ENCODE results near the gene FBXO27. TPM values are rescaled to one million over a fixed set of nuclear protein-coding genes. Genes with fewer than 3 reads are reported as not detected.
A peak's percentile ranks its signal among the peaks of the same experiment; 100 is the strongest.

The FBXO27 gene
- total RNA-seq, 1 experiment from 2014 or later = 0.45 TPM

DNA sequence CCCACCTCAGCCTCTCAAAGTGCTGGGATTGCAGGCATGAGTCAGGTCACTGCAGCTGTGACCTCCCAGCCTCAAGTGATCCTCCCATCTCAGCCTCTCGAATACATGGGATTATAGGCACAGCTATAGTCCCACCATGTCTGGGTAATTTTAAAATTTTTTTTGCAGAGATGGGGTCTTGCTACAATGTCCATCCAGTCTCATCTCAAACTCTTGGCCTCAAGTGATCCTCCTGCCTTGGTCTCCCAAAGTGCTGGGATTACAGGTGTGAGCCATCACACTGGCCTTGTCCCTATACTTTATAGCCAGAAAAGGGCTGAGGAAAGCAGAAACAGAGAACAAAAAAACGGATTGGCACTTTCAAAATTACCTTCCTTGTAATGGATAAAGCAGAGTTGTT lies 4.8 kb upstream of the FBXO27 start:
- intact Hi-C loops (cut with micrococcal nuclease; ENCODE audit: unreplicated experiment) = no loop called here
- Histone ChIP-seq H3K4me3 (ENCODE audit: low read depth, low read length, poor library complexity, severe bottlenecking) (no peak overlapping the region), H3K27ac (ENCODE audit: low read depth, low read length, poor library complexity, severe bottlenecking) (no peak overlapping the region), H3K4me1 (ENCODE audit: insufficient read depth, low read length, poor library complexity, severe bottlenecking) (peaks cover 16% of the 10 kb centered on the region), H3K36me3 (ENCODE audit: insufficient read depth, low read length, poor library complexity, severe bottlenecking) (no peaks in the 10 kb centered on the region), H3K27me3 (replicated peaks; ENCODE audit: insufficient read depth, low read depth, low read length, poor library complexity) (no peaks in the 10 kb centered on the region), H3K9me3 (ENCODE audit: low read depth, low read length, poor library complexity, severe bottlenecking) (no peaks in the 10 kb centered on the region)
- TF ChIP-seq EZH2 (IDR thresholded peaks at IDR 0.05; ENCODE audit: borderline replicate concordance, low read depth, low read length, poor library complexity, severe bottlenecking) (no peak), CTCF (conservative IDR thresholded peaks at IDR 0.05; ENCODE audit: low read depth, low read length) (no peak)
- BruUV-seq (replicated peaks) = no TSS peak
- DNase-seq (ENCODE audit: low spot score) = no peak
- CTCF ChIA-PET = no interaction called here
- POLR2A ChIA-PET (ENCODE audit: low non-redundant PET) = no interaction called here

GRCh38 chr19:39036581-39036980 lies 4.2 kb upstream of the FBXO27 start:
- Histone ChIP-seq H3K27ac (ENCODE audit: low read depth, low read length, poor library complexity, severe bottlenecking) (no peak overlapping the region), H3K4me1 (ENCODE audit: insufficient read depth, low read length, poor library complexity, severe bottlenecking) (peaks cover 22% of the 10 kb centered on the region), H3K27me3 (replicated peaks; ENCODE audit: insufficient read depth, low read depth, low read length, poor library complexity) (no peaks in the 10 kb centered on the region), H3K36me3 (ENCODE audit: insufficient read depth, low read length, poor library complexity, severe bottlenecking) (no peaks in the 10 kb centered on the region), H3K9me3 (ENCODE audit: low read depth, low read length, poor library complexity, severe bottlenecking) (no peaks in the 10 kb centered on the region), H3K4me3 (ENCODE audit: low read depth, low read length, poor library complexity, severe bottlenecking) (no peak overlapping the region)
- no TSS peak for BruUV-seq (replicated peaks)
- no peak for TF ChIP-seq EZH2 (IDR thresholded peaks at IDR 0.05; ENCODE audit: borderline replicate concordance, low read depth, low read length, poor library complexity, severe bottlenecking)
- no peak for TF ChIP-seq CTCF (conservative IDR thresholded peaks at IDR 0.05; ENCODE audit: low read depth, low read length)
- intact Hi-C loops (cut with micrococcal nuclease; ENCODE audit: unreplicated experiment) = no loop called here
- DNase-seq (ENCODE audit: low spot score) = no peak
- POLR2A ChIA-PET (ENCODE audit: low non-redundant PET) = no interaction called here
- CTCF ChIA-PET = no interaction called here

DNA sequence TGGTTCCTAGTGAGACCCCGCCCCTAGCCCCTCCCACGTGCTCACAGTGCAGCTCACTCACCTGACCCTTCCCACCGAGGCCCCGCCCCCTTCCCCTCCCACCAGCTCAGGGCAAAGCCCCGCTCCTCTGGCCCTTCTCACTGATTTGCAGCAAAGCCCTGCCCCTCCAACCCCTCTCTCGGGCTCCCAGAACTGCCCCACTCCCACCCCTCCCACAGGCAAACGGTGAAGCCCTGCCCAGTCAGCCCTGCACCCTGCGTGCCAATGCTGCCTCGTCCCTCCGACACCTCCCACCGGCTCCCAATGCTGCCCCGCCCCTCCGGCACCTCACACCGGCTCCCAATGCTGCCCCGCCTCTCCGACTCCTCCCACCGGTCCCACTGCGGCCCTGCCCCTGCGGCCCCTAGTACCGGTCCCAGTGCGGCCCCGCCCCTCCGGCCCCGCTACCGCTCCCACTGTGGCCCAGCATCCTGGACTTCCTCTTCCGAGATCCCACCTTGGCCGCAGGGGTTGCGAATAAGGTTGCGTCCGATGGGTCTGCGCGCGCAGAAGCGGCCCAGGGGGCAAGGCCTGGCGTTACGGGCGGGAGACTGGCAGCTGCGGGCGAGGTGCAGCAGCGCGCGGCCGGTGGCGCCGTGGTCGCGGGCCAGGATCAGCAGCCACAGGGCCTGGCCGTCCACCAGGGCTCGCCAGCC lies 834 bp downstream of the FBXO27 start:
- H3K27ac ChIP-seq (ENCODE audit: low read depth, low read length, poor library complexity, severe bottlenecking) = no peak overlapping the region
- peak; percentile 92 for DNase-seq (ENCODE audit: low spot score)
- intact Hi-C loops (cut with micrococcal nuclease; ENCODE audit: unreplicated experiment) = no loop called here
- CTCF ChIA-PET = interaction anchor here (1.1 kb wide), 1 partner anchor 56 kb away, joined by 3 read pairs; the partner anchor contains the start of gene FBXO17
- no peaks in the 10 kb centered on the region for H3K9me3 ChIP-seq (ENCODE audit: low read depth, low read length, poor library complexity, severe bottlenecking)
- POLR2A ChIA-PET (ENCODE audit: low non-redundant PET) = no interaction called here
- no peaks in the 10 kb centered on the region for H3K27me3 ChIP-seq (replicated peaks; ENCODE audit: insufficient read depth, low read depth, low read length, poor library complexity)
- BruUV-seq (replicated peaks) = no TSS peak
- H3K36me3 ChIP-seq (ENCODE audit: insufficient read depth, low read length, poor library complexity, severe bottlenecking) = no peaks in the 10 kb centered on the region
- TF ChIP-seq EZH2 (IDR thresholded peaks at IDR 0.05; ENCODE audit: borderline replicate concordance, low read depth, low read length, poor library complexity, severe bottlenecking) (no peak), CTCF (conservative IDR thresholded peaks at IDR 0.05; ENCODE audit: low read depth, low read length) (no peak)
- peak overlapping the region; percentile 60 for H3K4me3 ChIP-seq (ENCODE audit: low read depth, low read length, poor library complexity, severe bottlenecking)
- peaks cover 12% of the 10 kb centered on the region for H3K4me1 ChIP-seq (ENCODE audit: insufficient read depth, low read length, poor library complexity, severe bottlenecking)
